Hepatocyte (in vitro differentiated cells): ENCODE data around the gene NR2E3. TPM values are rescaled to one million over a fixed set of nuclear protein-coding genes. Genes with fewer than 3 reads are reported as not detected.

Source experiments
- DNase-seq: peaks from one replicate; pipeline ENCODE4 v3.0.0-alpha.2; 2016; ENCODE audit warnings: low spot score
- H2AFZ ChIP-seq: fragments of 200-600 bp; sonication (generic); 2 replicates; pipeline ENCODE4 v1.6.0; 2016; ENCODE audit warnings: antibody characterized with exemption, mild to moderate bottlenecking
- H3K27ac ChIP-seq: fragments of 200-600 bp; sonication (generic); 2 replicates; pipeline ENCODE4 v1.5.1; 2016; ENCODE audit warnings: mild to moderate bottlenecking
- H3K27me3 ChIP-seq: fragments of 200-600 bp; sonication (generic); 2 replicates; pipeline ENCODE4 v1.6.1; 2016
- H3K36me3 ChIP-seq: fragments of 200-600 bp; sonication (generic); replicated peaks from 2 replicates; pipeline ENCODE4 v1.5.1; 2016; ENCODE audit warnings: low read depth; ENCODE audit not compliant: insufficient read depth
- H3K4me1 ChIP-seq: fragments of 200-600 bp; sonication (generic); 2 replicates; pipeline ENCODE4 v1.5.1; 2016; ENCODE audit warnings: mild to moderate bottlenecking, moderate library complexity; ENCODE audit not compliant: insufficient read depth
- H3K4me2 ChIP-seq: fragments of 200-600 bp; sonication (generic); 2 replicates; pipeline ENCODE4 v1.6.0; 2016
- H3K4me3 ChIP-seq: fragments of 200-600 bp; sonication (generic); 2 replicates; pipeline ENCODE4 v1.5.1; 2016; ENCODE audit warnings: mild to moderate bottlenecking
- H3K79me2 ChIP-seq: fragments of 200-600 bp; sonication (generic); 2 replicates; pipeline ENCODE4 v1.6.0; 2017; ENCODE audit warnings: mild to moderate bottlenecking
- H3K9me2 ChIP-seq: fragments of 200-600 bp; sonication (generic); replicated peaks from 2 replicates; pipeline ENCODE4 v1.6.0; 2017; ENCODE audit warnings: mild to moderate bottlenecking; ENCODE audit not compliant: insufficient read depth
- H3K9me3 ChIP-seq: fragments of 200-600 bp; sonication (generic); 2 replicates; pipeline ENCODE4 v1.5.1; 2016; ENCODE audit warnings: low read depth, mild to moderate bottlenecking
- H4K20me1 ChIP-seq: fragments of 200-600 bp; sonication (generic); 2 replicates; pipeline ENCODE4 v1.6.0; 2016; ENCODE audit warnings: mild to moderate bottlenecking; ENCODE audit not compliant: insufficient read depth, poor library complexity, severe bottlenecking
- EZH2 ChIP-seq: fragments of 200-600 bp; sonication (generic); IDR thresholded peaks from 2 replicates; pipeline ENCODE4 v1.6.1; 2016; ENCODE audit warnings: antibody characterized with exemption, mild to moderate bottlenecking, borderline replicate concordance
- EZH2phosphoT487 ChIP-seq: fragments of 200-600 bp; sonication (generic); IDR thresholded peaks from one replicate; pipeline ENCODE4 v1.6.1; 2018; ENCODE audit warnings: antibody characterized with exemption, mild to moderate bottlenecking, low read depth, moderate library complexity; ENCODE audit not compliant: unreplicated experiment, severe bottlenecking
- WGBS: methylation state at CpG from one replicate; pipeline ENCODE4 v1.1.6; 2016; ENCODE audit warnings: low lambda C conversion rate; ENCODE audit errors: missing lambda C conversion rate; 5-methylcytosine and 5-hydroxymethylcytosine counted together
- polyA plus RNA-seq: library from polyadenylated mRNA; unstranded; fragments of >200 nt; fragmentation: Nextera tagmentation; extraction: Ambion mirVana; gene quantifications from 2 replicates; pipeline ENCODE4 v1.2.1, GENCODE V29; 2016
- total RNA-seq: library from RNA; depleted of rRNA; stranded (reverse); fragments of >200 nt; gene quantifications from 2 replicates; pipeline ENCODE4 v1.2.3, GENCODE V29; 2014
- TF ChIP-seq, protein P1 (sequence below): fragments of 200-600 bp; sonication (generic); IDR thresholded peaks from 2 replicates; pipeline ENCODE4 v1.5.1; 2016; ENCODE audit warnings: antibody characterized with exemption, mild to moderate bottlenecking; ENCODE audit not compliant: poor library complexity

Gene NR2E3
- total and polyA plus RNA-seq, 2 experiments from 2014 or later, result 0.40 TPM; not detected in 1

GRCh38 chr15:71817351-71817750 is 7.0 kb downstream of the NR2E3 start:
- H3K4me1 ChIP-seq, result no peaks in the 10 kb centered on the region
- H3K4me2 ChIP-seq, result no peak overlapping the region
- no peaks in the 10 kb centered on the region for H3K9me2 ChIP-seq
- no peaks in the 10 kb centered on the region for H3K27me3 ChIP-seq
- H3K4me3 ChIP-seq, result no peak overlapping the region
- H3K9me3 ChIP-seq, result peaks cover 11% of the 10 kb centered on the region
- H4K20me1 ChIP-seq, result no peaks in the 10 kb centered on the region
- H3K27ac ChIP-seq, result no peak overlapping the region
- H3K79me2 ChIP-seq, result no peaks in the 10 kb centered on the region
- WGBS, result 96% methylated on average over 13 of the region's 13 CpGs
- TF ChIP-seq, protein P1, sequence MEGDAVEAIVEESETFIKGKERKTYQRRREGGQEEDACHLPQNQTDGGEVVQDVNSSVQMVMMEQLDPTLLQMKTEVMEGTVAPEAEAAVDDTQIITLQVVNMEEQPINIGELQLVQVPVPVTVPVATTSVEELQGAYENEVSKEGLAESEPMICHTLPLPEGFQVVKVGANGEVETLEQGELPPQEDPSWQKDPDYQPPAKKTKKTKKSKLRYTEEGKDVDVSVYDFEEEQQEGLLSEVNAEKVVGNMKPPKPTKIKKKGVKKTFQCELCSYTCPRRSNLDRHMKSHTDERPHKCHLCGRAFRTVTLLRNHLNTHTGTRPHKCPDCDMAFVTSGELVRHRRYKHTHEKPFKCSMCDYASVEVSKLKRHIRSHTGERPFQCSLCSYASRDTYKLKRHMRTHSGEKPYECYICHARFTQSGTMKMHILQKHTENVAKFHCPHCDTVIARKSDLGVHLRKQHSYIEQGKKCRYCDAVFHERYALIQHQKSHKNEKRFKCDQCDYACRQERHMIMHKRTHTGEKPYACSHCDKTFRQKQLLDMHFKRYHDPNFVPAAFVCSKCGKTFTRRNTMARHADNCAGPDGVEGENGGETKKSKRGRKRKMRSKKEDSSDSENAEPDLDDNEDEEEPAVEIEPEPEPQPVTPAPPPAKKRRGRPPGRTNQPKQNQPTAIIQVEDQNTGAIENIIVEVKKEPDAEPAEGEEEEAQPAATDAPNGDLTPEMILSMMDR, result no peak
- no peak for TF ChIP-seq EZH2
- TF ChIP-seq EZH2phosphoT487, result no peak
- no peak overlapping the region for H2AFZ ChIP-seq
- H3K36me3 ChIP-seq, result no peaks in the 10 kb centered on the region
- no peak for DNase-seq

DNA sequence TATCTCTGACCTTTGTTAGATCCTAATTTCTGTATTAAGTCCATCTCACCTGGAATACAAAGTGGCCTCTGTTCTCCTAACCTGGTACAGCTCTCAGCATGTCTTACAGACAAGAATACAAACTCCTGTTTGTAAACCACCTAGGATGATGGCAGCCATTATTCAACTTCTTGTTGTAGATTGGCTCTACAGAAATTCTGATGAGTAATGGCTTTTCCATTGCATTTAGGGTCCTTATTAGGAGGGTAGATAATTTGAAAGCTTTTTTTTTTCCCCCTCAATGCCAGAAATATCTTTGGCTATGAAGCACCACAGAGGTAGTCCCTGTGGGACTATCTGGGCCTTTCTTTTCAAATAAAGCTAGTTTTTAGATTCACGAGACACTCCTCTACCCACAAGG is 9.8 kb downstream of the NR2E3 start:
- H2AFZ ChIP-seq, result no peak overlapping the region
- TF ChIP-seq, protein P1, result no peak
- TF ChIP-seq EZH2 (no peak), EZH2phosphoT487 (no peak)
- 95% methylated on average over 1 of the region's 1 CpG for WGBS
- H3K79me2 ChIP-seq, result no peaks in the 10 kb centered on the region
- no peaks in the 10 kb centered on the region for H4K20me1 ChIP-seq
- H3K27ac ChIP-seq, result no peak overlapping the region
- H3K27me3 ChIP-seq, result no peaks in the 10 kb centered on the region
- H3K36me3 ChIP-seq, result no peaks in the 10 kb centered on the region
- H3K9me3 ChIP-seq, result peaks cover 11% of the 10 kb centered on the region
- H3K4me1 ChIP-seq, result no peaks in the 10 kb centered on the region
- no peak overlapping the region for H3K4me3 ChIP-seq
- no peaks in the 10 kb centered on the region for H3K9me2 ChIP-seq
- no peak overlapping the region for H3K4me2 ChIP-seq
- DNase-seq, result no peak

GRCh38 chr15:71821547-71822129 is 11.3 kb downstream of the NR2E3 start:
- no peaks in the 10 kb centered on the region for H3K9me2 ChIP-seq
- WGBS, result 98% methylated on average over 5 of the region's 5 CpGs

More at GRCh38 chr15:71821547-71822129, 11.3 kb downstream of the NR2E3 start:
- Histone ChIP-seq H2AFZ (no peak overlapping the region), H3K9me3 (peaks cover 11% of the 10 kb centered on the region), H3K4me1 (no peaks in the 10 kb centered on the region), H3K27ac (no peak overlapping the region), H3K27me3 (no peaks in the 10 kb centered on the region), H4K20me1 (no peaks in the 10 kb centered on the region), H3K79me2 (no peaks in the 10 kb centered on the region), H3K4me3 (no peak overlapping the region), H3K36me3 (no peaks in the 10 kb centered on the region), H3K4me2 (no peak overlapping the region)
- TF ChIP-seq, protein P1, result no peak
- TF ChIP-seq EZH2, result no peak
- no peak for TF ChIP-seq EZH2phosphoT487
- no peak for DNase-seq
